Gastroesophageal sphincter (tissue), 3 donors: ENCODE data around the gene PPP1R16B.

Experiments used
- CTCF ChIP-seq, 4 experiments: fragments of 200-600 bp in 2 of 4; fragments of 450-650 bp in 2 of 4; sonication (generic) in 1 of 4; IDR thresholded peaks; one replicate each; pipeline ENCODE4 v1.5.1; 2017 to 2019; ENCODE audit warnings: antibody characterized with exemption in 4 of 4, mild to moderate bottlenecking in 2 of 4, moderate library complexity in 2 of 4
- POLR2A ChIP-seq, 2 donors: fragments of 450-650 bp; IDR thresholded peaks; one replicate each; pipeline ENCODE4 v1.6.1; 2017; ENCODE audit warnings: antibody characterized with exemption in 2 of 2, mild to moderate bottlenecking in 2 of 2, moderate library complexity in 1 of 2

- TF ChIP-seq CTCF (IDR thresholded peaks at IDR 0.05): no peak
- no peak for TF ChIP-seq POLR2A (IDR thresholded peaks at IDR 0.05)
These were observed 29.1 kb upstream of the PPP1R16B start for GRCh38 chr20:38776363-38776762.
